Measurements from ENCODE around the gene FYCO1.

The FYCO1 gene

GRCh38 chr3:45947361-45947760 is 48.3 kb downstream of the FYCO1 start:
- in situ Hi-C loops (cut with MboI; ENCODE audit: low pct_unique_long_range_greater_than_20kb, low sequenced_read_pairs, unreplicated experiment) = loop anchor here (10.0 kb wide), 1 partner anchor 267 kb away; no protein-coding TSS in a partner anchor
- DNase-seq (ENCODE audit: low spot score) = no peak
- no peak for TF ChIP-seq CTCF (IDR thresholded peaks at IDR 0.05; ENCODE audit: extremely low read depth, insufficient read depth, missing control alignments)

- TF ChIP-seq CTCF (IDR thresholded peaks at IDR 0.05; ENCODE audit: extremely low read depth, insufficient read depth, missing control alignments) = no peak
- no peak for DNase-seq (ENCODE audit: low spot score)
- in situ Hi-C loops (cut with MboI; ENCODE audit: low pct_unique_long_range_greater_than_20kb, low sequenced_read_pairs, unreplicated experiment) = loop anchor here (10.0 kb wide), 1 partner anchor 268 kb away; no protein-coding TSS in a partner anchor
Observed at GRCh38 chr3:45946875-45947274, 48.7 kb downstream of the FYCO1 start.

GRCh38 chr3:45946307-45946706 is 49.3 kb downstream of the FYCO1 start:
- DNase-seq (ENCODE audit: low spot score) = no peak
- no peak for TF ChIP-seq CTCF (IDR thresholded peaks at IDR 0.05; ENCODE audit: extremely low read depth, insufficient read depth, missing control alignments)
- in situ Hi-C loops (cut with MboI; ENCODE audit: low pct_unique_long_range_greater_than_20kb, low sequenced_read_pairs, unreplicated experiment) = loop anchor here (10.0 kb wide), 1 partner anchor 268 kb away; no protein-coding TSS in a partner anchor

- in situ Hi-C loops (cut with MboI; ENCODE audit: low pct_unique_long_range_greater_than_20kb, low sequenced_read_pairs, unreplicated experiment) = loop anchor here (5.0 to 10.0 kb wide), 3 partner anchors 132 to 427 kb away; partner anchors contain the start of gene CCR5
- no peak for TF ChIP-seq CTCF (IDR thresholded peaks at IDR 0.05; ENCODE audit: extremely low read depth, insufficient read depth, missing control alignments)
- DNase-seq (ENCODE audit: low spot score) = no peak
Observed at GRCh38 chr3:45944830-45945620, 50.6 kb downstream of the FYCO1 start.

GRCh38 chr3:45943207-45943846 is 52.3 kb downstream of the FYCO1 start, which contains the start of gene CXCR6:
Gene CXCR6 (plus strand): TSS chr3:45943464. CDS start chr3:45946482, 3,018 bp downstream.
- no peak for TF ChIP-seq CTCF (IDR thresholded peaks at IDR 0.05; ENCODE audit: extremely low read depth, insufficient read depth, missing control alignments)
- in situ Hi-C loops (cut with MboI; ENCODE audit: low pct_unique_long_range_greater_than_20kb, low sequenced_read_pairs, unreplicated experiment) = loop anchor here (5.0 to 10.0 kb wide), 3 partner anchors 134 to 429 kb away; partner anchors contain the start of gene CCR5
- DNase-seq (ENCODE audit: low spot score) = no peak

DNA sequence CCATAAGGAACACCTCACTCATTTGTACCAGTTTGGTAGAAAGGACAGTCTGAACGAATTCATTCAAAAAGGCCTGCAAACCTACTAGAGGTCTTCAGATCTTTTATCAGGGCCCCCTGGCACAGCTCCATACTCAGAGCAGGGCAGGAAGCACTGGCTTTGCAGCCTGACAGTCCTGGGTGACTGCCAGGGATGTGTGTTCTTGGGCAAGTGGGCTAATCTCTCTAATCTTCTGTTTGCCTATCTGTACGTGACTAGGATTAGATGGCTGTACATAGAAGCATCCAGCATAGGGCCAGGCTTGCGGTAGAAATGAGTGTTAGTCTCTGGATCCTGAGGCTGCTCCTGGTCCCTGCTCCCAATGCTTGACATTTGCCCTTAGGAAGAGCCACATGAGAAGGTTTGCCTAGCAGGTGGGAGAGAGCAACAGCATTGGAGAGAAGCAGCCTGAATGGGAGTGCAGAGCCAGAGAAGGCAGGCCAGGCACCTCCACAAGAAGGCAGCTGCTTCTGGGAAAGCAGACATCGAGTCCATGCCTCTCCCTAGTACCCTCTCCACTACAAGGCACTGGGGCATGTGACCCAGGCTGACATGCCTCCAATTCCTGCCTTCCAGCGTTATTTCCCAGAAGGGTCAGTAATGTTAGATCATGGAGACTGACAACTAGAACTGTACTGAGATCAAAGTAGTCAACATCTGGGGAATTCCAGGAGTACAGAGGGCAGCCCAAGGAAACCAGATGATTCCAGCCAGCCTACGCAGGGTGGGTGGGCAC is 53.4 kb downstream of the FYCO1 start:
- in situ Hi-C loops (cut with MboI; ENCODE audit: low pct_unique_long_range_greater_than_20kb, low sequenced_read_pairs, unreplicated experiment) = loop anchor here (5.0 to 10.0 kb wide), 3 partner anchors 135 to 430 kb away; partner anchors contain the start of gene CCR5
- no peak for DNase-seq (ENCODE audit: low spot score)
- no peak for TF ChIP-seq CTCF (IDR thresholded peaks at IDR 0.05; ENCODE audit: extremely low read depth, insufficient read depth, missing control alignments)

Measured in GM13977 (cell line).